SK-N-SH (cell line): ENCODE results near the gene RPL29. TPM values are rescaled to one million over a fixed set of nuclear protein-coding genes. Genes with fewer than 3 reads are reported as not detected.
"Not testable (repeated sequence)": the region's sequence is repeated elsewhere in the genome, so short reads cannot be mapped to it uniquely, and the experiment has no call there.

Experiments
- CTCF ChIA-PET: fragments of 300-600, 350-600 bp; formaldehyde crosslinking; extraction: SDS; loops from one replicate; lab custom pipeline; 2021; lab: Yijun Ruan, JAX
- POLR2A ChIA-PET: fragments of 350-600 bp; sonication (Branson Sonifier 250); formaldehyde crosslinking; extraction: SDS; loops from one replicate; lab custom pipeline; 2020; ENCODE audit warnings: antibody characterized with exemption, inconsistent platforms; lab: Yijun Ruan, JAX
- DNase-seq: peaks from one replicate; pipeline ENCODE4 v3.0.0; 2012
- H2AFZ ChIP-seq: fragments of 200-600 bp; sonication (generic); 2 replicates; pipeline ENCODE4 v1.8.1; 2016; ENCODE audit warnings: antibody characterized with exemption, mild to moderate bottlenecking, low read depth
- H3F3A ChIP-seq: fragments of 200-600 bp; sonication (generic); replicated peaks from 2 replicates; pipeline ENCODE3; 2016; ENCODE audit warnings: antibody characterized with exemption, mild to moderate bottlenecking; ENCODE audit not compliant: insufficient read depth
- H3K27ac ChIP-seq, 2 experiments: fragments of 200-500 bp in 1 of 2; fragments of 200-600 bp in 1 of 2; sonication (Bioruptor generic) in 1 of 2; sonication (generic), shearing (Covaris generic) in 1 of 2; 2 replicates each; pipeline versions ENCODE4 v1.5.1 to v1.6.1; 2014 to 2016; ENCODE audit warnings: low read depth in 2 of 2, inconsistent platforms in 1 of 2, low read length in 1 of 2, mild to moderate bottlenecking in 1 of 2, mixed read lengths in 1 of 2
- H3K27me3 ChIP-seq: fragments of 200-600 bp; sonication (generic), shearing (Covaris generic); 2 replicates; pipeline ENCODE4 v1.6.1; 2016; ENCODE audit warnings: mixed run types; ENCODE audit not compliant: insufficient read depth
- H3K36me3 ChIP-seq, 2 experiments: fragments of 200-500 bp in 1 of 2; fragments of 200-600 bp in 1 of 2; sonication (Bioruptor generic) in 1 of 2; sonication (generic) in 1 of 2; replicated peaks in 1 of 2; 2 replicates each; pipeline versions ENCODE3 to v1.5.1; 2014 to 2016; ENCODE audit warnings: low read length in 1 of 2, mild to moderate bottlenecking in 1 of 2; ENCODE audit not compliant: insufficient read depth in 2 of 2, control insufficient read depth in 1 of 2
- H3K4me1 ChIP-seq, 2 experiments: fragments of 200-500 bp in 1 of 2; fragments of 200-600 bp in 1 of 2; sonication (Bioruptor generic) in 1 of 2; sonication (generic), shearing (Covaris generic) in 1 of 2; 2 replicates each; pipeline versions ENCODE4 v1.5.1 to v1.6.1; 2014 to 2016; ENCODE audit warnings: low read depth in 1 of 2, low read length in 1 of 2, mixed run types in 1 of 2; ENCODE audit not compliant: insufficient read depth in 2 of 2, control insufficient read depth in 1 of 2
- H3K4me2 ChIP-seq: fragments of 200-600 bp; sonication (generic), shearing (Covaris generic); 2 replicates; pipeline ENCODE4 v1.6.1; 2017; ENCODE audit warnings: mixed run types
- H3K4me3 ChIP-seq, 2 experiments: fragments of 200-500 bp in 1 of 2; fragments of 200-600 bp in 1 of 2; sonication (Bioruptor generic) in 1 of 2; sonication (generic), shearing (Covaris generic) in 1 of 2; 2 replicates each; pipeline versions ENCODE4 v1.5.1 to v1.8.1; 2014 to 2016; ENCODE audit warnings: low read depth in 2 of 2, inconsistent platforms in 1 of 2, low read length in 1 of 2, mild to moderate bottlenecking in 1 of 2, mixed read lengths in 1 of 2, moderate library complexity in 1 of 2
- H3K79me2 ChIP-seq: fragments of 200-600 bp; sonication (generic); 2 replicates; pipeline ENCODE4 v1.8.1; 2017; ENCODE audit warnings: mild to moderate bottlenecking; ENCODE audit not compliant: insufficient read depth
- H3K9ac ChIP-seq: fragments of 200-600 bp; sonication (generic); 2 replicates; pipeline ENCODE4 v1.6.1; 2017; ENCODE audit warnings: mixed run types
- H3K9me2 ChIP-seq: fragments of 200-600 bp; sonication (generic); 2 replicates; pipeline ENCODE4 v1.6.1; 2017; ENCODE audit warnings: mixed run types
- H3K9me3 ChIP-seq: fragments of 200-600 bp; sonication (generic); 2 replicates; pipeline ENCODE4 v1.6.1; 2017; ENCODE audit warnings: mixed run types, mild to moderate bottlenecking, moderate library complexity
- H4K20me1 ChIP-seq: fragments of 200-600 bp; sonication (generic); 2 replicates; pipeline ENCODE4 v1.6.1; 2017; ENCODE audit warnings: mild to moderate bottlenecking, mixed run types; ENCODE audit not compliant: insufficient read depth
- CTCF ChIP-seq: fragments of 200-600 bp; sonication (generic); IDR thresholded peaks from 2 replicates; pipeline ENCODE4 v1.6.1; 2017; ENCODE audit warnings: antibody characterized with exemption, mild to moderate bottlenecking, moderate library complexity
- EP300 ChIP-seq, 2 experiments: IDR thresholded peaks; 2 replicates each; pipeline versions ENCODE4 v1.4.0 to v1.6.1; 2012; ENCODE audit warnings: borderline replicate concordance in 1 of 2, low read depth in 1 of 2, low read length in 1 of 2
- EZH2phosphoT487 ChIP-seq: fragments of 200-600 bp; sonication (generic); IDR thresholded peaks from 2 replicates; pipeline ENCODE4 v1.6.1; 2017; ENCODE audit warnings: low read depth, mixed run types, mild to moderate bottlenecking, antibody characterized with exemption, moderate library complexity, borderline replicate concordance
- FOXJ3 ChIP-seq: sonication (generic); formaldehyde crosslinking; IDR thresholded peaks from 2 replicates; pipeline ENCODE4 v1.5.1; 2020; ENCODE audit warnings: mild to moderate bottlenecking, missing genetic modification reagents
- GABPA ChIP-seq: IDR thresholded peaks from 2 replicates; pipeline ENCODE4 v1.4.0; 2012; ENCODE audit warnings: low read depth, mild to moderate bottlenecking
- JUND ChIP-seq: IDR thresholded peaks from 2 replicates; pipeline ENCODE4 v1.4.0; 2012
- MEF2A ChIP-seq: IDR thresholded peaks from 2 replicates; pipeline ENCODE4 v1.4.0; 2012; ENCODE audit warnings: low read depth, borderline replicate concordance
- NRF1 ChIP-seq: IDR thresholded peaks from 2 replicates; pipeline ENCODE4 v1.6.1; 2012; ENCODE audit warnings: low read depth, mild to moderate bottlenecking, low read length
- RAD21 ChIP-seq: IDR thresholded peaks from 2 replicates; pipeline ENCODE4 v1.6.1; 2012; ENCODE audit warnings: mild to moderate bottlenecking, low read length
- RFX5 ChIP-seq: IDR thresholded peaks from 2 replicates; pipeline ENCODE4 v1.6.1; 2012; ENCODE audit warnings: mild to moderate bottlenecking, improper control_type of control experiment, low read length
- RXRA ChIP-seq: IDR thresholded peaks from 2 replicates; pipeline ENCODE4 v1.4.0; 2012; ENCODE audit warnings: low read depth, mild to moderate bottlenecking, borderline replicate concordance
- SIN3A ChIP-seq: IDR thresholded peaks from 2 replicates; pipeline ENCODE4 v1.6.1; 2012; ENCODE audit warnings: low read depth, mild to moderate bottlenecking, low read length, moderate library complexity, borderline replicate concordance
- TAF1 ChIP-seq: IDR thresholded peaks from 2 replicates; pipeline ENCODE4 v1.6.1; 2012; ENCODE audit warnings: low read depth, mild to moderate bottlenecking, low read length, moderate library complexity, borderline replicate concordance
- TCF12 ChIP-seq: IDR thresholded peaks from 2 replicates; pipeline ENCODE4 v1.4.0; 2012
- TEAD4 ChIP-seq: IDR thresholded peaks from 2 replicates; pipeline ENCODE4 v1.4.0; 2012; ENCODE audit warnings: mild to moderate bottlenecking, borderline replicate concordance; ENCODE audit not compliant: insufficient read depth
- USF2 ChIP-seq: fragments of 150-350 bp; IDR thresholded peaks from 2 replicates; pipeline ENCODE4 v1.6.1; 2017; ENCODE audit warnings: antibody characterized with exemption, low read length, low read depth, borderline replicate concordance
- YY1 ChIP-seq: IDR thresholded peaks from 2 replicates; pipeline ENCODE4 v1.4.0; 2012; ENCODE audit warnings: low read depth, mild to moderate bottlenecking
- WGBS: methylation state at CpG from one replicate; pipeline ENCODE4 v1.1.6; 2017; ENCODE audit warnings: low lambda C conversion rate; 5-methylcytosine and 5-hydroxymethylcytosine counted together
- polyA plus RNA-seq, 3 experiments: library from polyadenylated mRNA; depleted of rRNA; stranded (reverse); fragments of >200 nt; gene quantifications; 2 replicates each; pipeline ENCODE4 v1.2.3, GENCODE V29; 2012
- TF ChIP-seq, protein P1 (sequence below): fragments of 150-350 bp; IDR thresholded peaks from 2 replicates; pipeline ENCODE4 v1.6.1; 2016; ENCODE audit warnings: mild to moderate bottlenecking, low read depth, low read length
- TF ChIP-seq, protein P2 (sequence below): IDR thresholded peaks from 2 replicates; pipeline ENCODE4 v1.4.0; 2012; ENCODE audit warnings: low read depth, borderline replicate concordance

RPL29 gene
- polyA plus RNA-seq, 1 of the 3 experiments (the other 2 are of a cell fraction): 3,173 TPM

DNA sequence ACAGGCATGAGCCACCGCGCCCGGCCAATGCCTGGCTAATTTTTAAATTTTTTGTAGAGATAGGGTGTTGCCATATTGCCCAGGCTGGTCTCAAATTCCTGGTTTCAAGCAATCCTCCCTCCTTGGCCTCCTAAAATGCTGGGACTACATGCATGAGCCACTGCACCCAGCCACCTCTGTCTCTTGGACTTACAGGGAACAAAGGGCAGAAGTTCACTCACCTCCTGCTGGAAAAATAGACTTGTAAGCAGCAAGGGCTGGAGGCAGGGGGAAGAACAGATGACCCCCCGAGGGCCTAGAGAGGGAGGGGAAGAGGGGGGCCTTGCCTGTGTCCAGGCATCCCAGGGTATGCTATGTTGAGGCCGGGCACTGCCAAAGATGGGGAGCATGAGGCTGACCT lies 38.5 kb upstream of the RPL29 start:
- H4K20me1 ChIP-seq: no peaks in the 10 kb centered on the region
- DNase-seq: no peak
- peaks cover 0 to 97% of the 10 kb centered on the region in 2 experiments; a peak in 2 of 4 replicates for H3K4me1 ChIP-seq
- H2AFZ ChIP-seq: no peak overlapping the region
- ChIA-PET POLR2A (no interaction called here), CTCF (interaction anchor here (3.1 to 9.8 kb wide), 2 partner anchors 29 to 89 kb away, joined by 11 to 205 read pairs; no protein-coding TSS in a partner anchor)
- H3F3A ChIP-seq: no peaks in the 10 kb centered on the region
- peak overlapping the region in 1 of 2 experiments; percentile 100; a peak in 2 of 4 replicates for H3K27ac ChIP-seq
- no peak overlapping the region for H3K9ac ChIP-seq
- TF ChIP-seq RAD21 (no peak), EP300 (IDR thresholded peaks at IDR 0.05; ENCODE audit: borderline replicate concordance in 1 of 2, low read depth in 1 of 2, low read length in 1 of 2) (no peak), NRF1 (no peak), MEF2A (no peak), CTCF (no peak), RXRA (no peak), YY1 (no peak), TEAD4 (no peak), RFX5 (no peak), TAF1 (no peak), TCF12 (no peak), FOXJ3 (no peak), JUND (no peak), GABPA (no peak), SIN3A (no peak), USF2 (no peak), EZH2phosphoT487 (no peak)
- TF ChIP-seq, protein P1, sequence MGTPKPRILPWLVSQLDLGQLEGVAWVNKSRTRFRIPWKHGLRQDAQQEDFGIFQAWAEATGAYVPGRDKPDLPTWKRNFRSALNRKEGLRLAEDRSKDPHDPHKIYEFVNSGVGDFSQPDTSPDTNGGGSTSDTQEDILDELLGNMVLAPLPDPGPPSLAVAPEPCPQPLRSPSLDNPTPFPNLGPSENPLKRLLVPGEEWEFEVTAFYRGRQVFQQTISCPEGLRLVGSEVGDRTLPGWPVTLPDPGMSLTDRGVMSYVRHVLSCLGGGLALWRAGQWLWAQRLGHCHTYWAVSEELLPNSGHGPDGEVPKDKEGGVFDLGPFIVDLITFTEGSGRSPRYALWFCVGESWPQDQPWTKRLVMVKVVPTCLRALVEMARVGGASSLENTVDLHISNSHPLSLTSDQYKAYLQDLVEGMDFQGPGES: no peak
- TF ChIP-seq, protein P2, sequence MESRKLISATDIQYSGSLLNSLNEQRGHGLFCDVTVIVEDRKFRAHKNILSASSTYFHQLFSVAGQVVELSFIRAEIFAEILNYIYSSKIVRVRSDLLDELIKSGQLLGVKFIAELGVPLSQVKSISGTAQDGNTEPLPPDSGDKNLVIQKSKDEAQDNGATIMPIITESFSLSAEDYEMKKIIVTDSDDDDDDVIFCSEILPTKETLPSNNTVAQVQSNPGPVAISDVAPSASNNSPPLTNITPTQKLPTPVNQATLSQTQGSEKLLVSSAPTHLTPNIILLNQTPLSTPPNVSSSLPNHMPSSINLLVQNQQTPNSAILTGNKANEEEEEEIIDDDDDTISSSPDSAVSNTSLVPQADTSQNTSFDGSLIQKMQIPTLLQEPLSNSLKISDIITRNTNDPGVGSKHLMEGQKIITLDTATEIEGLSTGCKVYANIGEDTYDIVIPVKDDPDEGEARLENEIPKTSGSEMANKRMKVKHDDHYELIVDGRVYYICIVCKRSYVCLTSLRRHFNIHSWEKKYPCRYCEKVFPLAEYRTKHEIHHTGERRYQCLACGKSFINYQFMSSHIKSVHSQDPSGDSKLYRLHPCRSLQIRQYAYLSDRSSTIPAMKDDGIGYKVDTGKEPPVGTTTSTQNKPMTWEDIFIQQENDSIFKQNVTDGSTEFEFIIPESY: no peak
- H3K36me3 ChIP-seq: no peaks in the 10 kb centered on the region
- H3K9me3 ChIP-seq: no peaks in the 10 kb centered on the region
- no peak overlapping the region for H3K4me2 ChIP-seq
- H3K27me3 ChIP-seq: no peaks in the 10 kb centered on the region
- no peaks in the 10 kb centered on the region for H3K79me2 ChIP-seq
- no peaks in the 10 kb centered on the region for H3K9me2 ChIP-seq
- H3K4me3 ChIP-seq: no peak overlapping the region
- WGBS: 94% methylated on average over 3 of the region's 5 CpGs

DNA sequence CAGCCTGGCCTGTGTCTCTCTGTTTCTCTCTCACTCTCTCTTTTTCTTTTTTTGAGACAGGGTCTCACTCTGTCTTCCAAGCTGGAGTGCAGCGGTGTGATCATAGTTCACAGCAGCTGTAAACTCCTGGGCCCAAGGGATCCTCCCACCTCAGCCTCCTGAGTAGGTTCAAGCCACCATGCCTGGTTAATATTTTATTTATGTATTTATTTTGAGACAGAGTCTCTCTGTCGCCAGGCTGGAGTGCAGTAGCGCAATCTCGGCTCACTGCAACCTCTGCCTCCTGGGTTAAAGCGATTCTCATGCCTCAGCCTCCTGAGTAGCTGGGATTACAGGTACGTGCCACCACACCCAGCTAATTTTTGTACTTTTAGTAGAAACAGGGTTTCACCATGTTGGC lies 38.1 kb upstream of the RPL29 start:
- not testable (repeated sequence) for H3K9me2 ChIP-seq, DNase-seq, H3F3A ChIP-seq, H3K36me3 ChIP-seq, H3K9me3 ChIP-seq, H3K27me3 ChIP-seq, H2AFZ ChIP-seq, H3K4me3 ChIP-seq, H3K79me2 ChIP-seq, H4K20me1 ChIP-seq, H3K9ac ChIP-seq, H3K4me2 ChIP-seq
- Histone ChIP-seq H3K27ac (peak overlapping the region in 1 of 2 experiments; percentile 100; a peak in 2 of 4 replicates), H3K4me1 (peaks cover 0 to 97% of the 10 kb centered on the region in 2 experiments; a peak in 2 of 4 replicates)
- CTCF ChIA-PET: interaction anchor here (1.2 to 9.8 kb wide), 4 partner anchors 28 to 89 kb away, joined by 3 to 205 read pairs (median 7); partner anchors contain the start of genes ABHD14B and RPL29
- 88% methylated on average over 6 of the region's 6 CpGs for WGBS
- POLR2A ChIA-PET: interaction anchor here (0.8 to 9.4 kb wide), 4 partner anchors 5 to 76 kb away, joined by 3 to 218 read pairs (median 26); partner anchors contain the start of gene DUSP7
